Mucosa of stomach (tissue), 1 donor: ENCODE measurements around the gene TOP2A.

Source experiments
- H3K27me3 ChIP-seq: one replicate; pipeline ENCODE4 v1.7.0; 2013; ENCODE audit warnings: mild to moderate bottlenecking, low read length; ENCODE audit not compliant: control insufficient read depth, insufficient read depth
- H3K36me3 ChIP-seq: one replicate; pipeline ENCODE4 v1.7.0; 2013; ENCODE audit warnings: low read length; ENCODE audit not compliant: control insufficient read depth, insufficient read depth
- H3K4me1 ChIP-seq: one replicate; pipeline ENCODE4 v1.7.0; 2013; ENCODE audit warnings: mild to moderate bottlenecking, low read length; ENCODE audit not compliant: control insufficient read depth, insufficient read depth
- H3K4me3 ChIP-seq: one replicate; pipeline ENCODE4 v1.7.0; 2013; ENCODE audit warnings: low read length
- H3K9ac ChIP-seq: one replicate; pipeline ENCODE4 v1.7.0; 2013; ENCODE audit warnings: mild to moderate bottlenecking, low read length, moderate library complexity
- H3K9me3 ChIP-seq: one replicate; pipeline ENCODE4 v1.7.0; 2013; ENCODE audit warnings: mild to moderate bottlenecking, low read length, moderate library complexity; ENCODE audit not compliant: control insufficient read depth
- donor health status: Pancreatic carcinoma.

The TOP2A gene

GRCh38 chr17:40459636-40460603 is 42.2 kb upstream of the TOP2A start:
- Histone ChIP-seq H3K4me3 (no peak overlapping the region), H3K4me1 (peaks cover 24% of the 10 kb centered on the region), H3K9me3 (no peaks in the 10 kb centered on the region), H3K9ac (no peak overlapping the region), H3K27me3 (no peaks in the 10 kb centered on the region), H3K36me3 (peaks cover 12% of the 10 kb centered on the region)

GRCh38 chr17:40458851-40459482 is 41.3 kb upstream of the TOP2A start:
- Histone ChIP-seq H3K27me3 (no peaks in the 10 kb centered on the region), H3K9ac (no peak overlapping the region), H3K36me3 (peaks cover 20% of the 10 kb centered on the region), H3K4me3 (no peak overlapping the region), H3K4me1 (peaks cover 31% of the 10 kb centered on the region), H3K9me3 (no peaks in the 10 kb centered on the region)

GRCh38 chr17:40457964-40458791 is 40.5 kb upstream of the TOP2A start:
- no peak overlapping the region for H3K4me3 ChIP-seq
- no peaks in the 10 kb centered on the region for H3K9me3 ChIP-seq
- no peak overlapping the region for H3K9ac ChIP-seq
- peaks cover 39% of the 10 kb centered on the region for H3K4me1 ChIP-seq
- no peaks in the 10 kb centered on the region for H3K27me3 ChIP-seq
- H3K36me3 ChIP-seq: peaks cover 22% of the 10 kb centered on the region

- Histone ChIP-seq H3K27me3 (no peaks in the 10 kb centered on the region), H3K4me1 (peaks cover 47% of the 10 kb centered on the region), H3K9ac (no peak overlapping the region), H3K9me3 (no peaks in the 10 kb centered on the region), H3K36me3 (peaks cover 28% of the 10 kb centered on the region), H3K4me3 (no peak overlapping the region)
These were observed 39.7 kb upstream of the TOP2A start for GRCh38 chr17:40457369-40457768.

- Histone ChIP-seq H3K4me3 (no peak overlapping the region), H3K9ac (no peak overlapping the region), H3K4me1 (peaks cover 53% of the 10 kb centered on the region), H3K9me3 (no peaks in the 10 kb centered on the region), H3K36me3 (peaks cover 30% of the 10 kb centered on the region), H3K27me3 (no peaks in the 10 kb centered on the region)
These were observed 38.8 kb upstream of the TOP2A start for GRCh38 chr17:40456396-40456951.

- Histone ChIP-seq H3K4me1 (peaks cover 68% of the 10 kb centered on the region), H3K27me3 (no peaks in the 10 kb centered on the region), H3K9me3 (no peaks in the 10 kb centered on the region), H3K9ac (no peak overlapping the region), H3K36me3 (peaks cover 30% of the 10 kb centered on the region), H3K4me3 (no peak overlapping the region)
These were observed 36.9 kb upstream of the TOP2A start for GRCh38 chr17:40454613-40454995.

GRCh38 chr17:40453881-40454612 is 36.4 kb upstream of the TOP2A start:
- H3K36me3 ChIP-seq: peaks cover 30% of the 10 kb centered on the region
- no peak overlapping the region for H3K9ac ChIP-seq
- H3K4me3 ChIP-seq: no peak overlapping the region
- no peaks in the 10 kb centered on the region for H3K9me3 ChIP-seq
- peaks cover 73% of the 10 kb centered on the region for H3K4me1 ChIP-seq
- no peaks in the 10 kb centered on the region for H3K27me3 ChIP-seq

GRCh38 chr17:40452921-40453378 is 35.3 kb upstream of the TOP2A start:
- H3K9ac ChIP-seq: no peak overlapping the region
- H3K27me3 ChIP-seq: no peaks in the 10 kb centered on the region
- H3K4me3 ChIP-seq: no peak overlapping the region
- H3K4me1 ChIP-seq: peaks cover 73% of the 10 kb centered on the region
- H3K36me3 ChIP-seq: peaks cover 30% of the 10 kb centered on the region
- no peaks in the 10 kb centered on the region for H3K9me3 ChIP-seq

- H3K4me1 ChIP-seq: peaks cover 73% of the 10 kb centered on the region
- no peaks in the 10 kb centered on the region for H3K27me3 ChIP-seq
- H3K36me3 ChIP-seq: peaks cover 28% of the 10 kb centered on the region
- no peak overlapping the region for H3K4me3 ChIP-seq
- H3K9ac ChIP-seq: no peak overlapping the region
- no peaks in the 10 kb centered on the region for H3K9me3 ChIP-seq
These were observed 34.6 kb upstream of the TOP2A start for GRCh38 chr17:40452216-40452787.

- H3K9ac ChIP-seq: no peak overlapping the region
- H3K4me1 ChIP-seq: peaks cover 76% of the 10 kb centered on the region
- H3K36me3 ChIP-seq: peaks cover 19% of the 10 kb centered on the region
- no peaks in the 10 kb centered on the region for H3K27me3 ChIP-seq
- H3K4me3 ChIP-seq: no peak overlapping the region
- no peaks in the 10 kb centered on the region for H3K9me3 ChIP-seq
These were observed 33.7 kb upstream of the TOP2A start for GRCh38 chr17:40451420-40451819.

- H3K4me1 ChIP-seq: peaks cover 84% of the 10 kb centered on the region
- H3K4me3 ChIP-seq: no peak overlapping the region
- no peak overlapping the region for H3K9ac ChIP-seq
These were observed 32.5 kb upstream of the TOP2A start for GRCh38 chr17:40450175-40450574.

More at GRCh38 chr17:40450175-40450574, 32.5 kb upstream of the TOP2A start:
- no peaks in the 10 kb centered on the region for H3K27me3 ChIP-seq
- peaks cover 19% of the 10 kb centered on the region for H3K36me3 ChIP-seq
- H3K9me3 ChIP-seq: no peaks in the 10 kb centered on the region
